Measurements from ENCODE around the gene RASA3.

DNA sequence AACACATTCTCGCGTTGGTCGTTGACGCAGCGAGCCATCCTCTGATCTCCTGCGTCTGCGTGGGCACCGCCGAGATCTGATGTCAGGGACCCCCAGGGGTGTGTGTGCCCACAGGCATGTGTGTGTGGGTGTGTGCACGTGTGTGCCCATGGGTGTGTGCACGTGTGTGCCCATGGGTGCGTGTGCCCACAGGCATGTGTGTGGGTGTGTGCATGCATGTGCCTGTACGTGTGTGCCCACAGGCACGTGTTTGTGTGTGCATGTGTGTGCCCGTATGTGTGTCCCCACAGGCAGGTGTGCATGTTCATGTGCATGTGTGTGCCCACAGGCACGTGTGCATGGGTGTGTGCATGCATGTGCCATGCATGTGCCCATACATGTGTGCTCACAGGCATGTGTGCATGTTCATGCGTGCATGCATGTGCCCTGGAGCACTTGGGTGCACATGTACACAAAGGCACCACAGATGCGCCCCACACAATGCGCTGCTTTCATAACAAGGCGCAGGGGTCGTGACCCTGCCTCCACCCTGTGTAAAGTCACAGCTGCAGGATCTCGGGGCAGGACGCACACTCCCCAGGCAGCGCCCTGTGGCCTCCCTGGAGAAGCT lies 77.5 kb downstream of the RASA3 start:
- no peak for TF ChIP-seq PCBP2 (IDR thresholded peaks at IDR 0.05; ENCODE audit: low read depth, low read length, poor library complexity, severe bottlenecking)
- TF ChIP-seq SMC3 (conservative IDR thresholded peaks at IDR 0.05; ENCODE audit: insufficient read depth, low read depth, low read length): no peak
- no peak for TF ChIP-seq GTF2F1 (IDR thresholded peaks at IDR 0.05; ENCODE audit: low read depth, low read length)
- TF ChIP-seq, protein P1, sequence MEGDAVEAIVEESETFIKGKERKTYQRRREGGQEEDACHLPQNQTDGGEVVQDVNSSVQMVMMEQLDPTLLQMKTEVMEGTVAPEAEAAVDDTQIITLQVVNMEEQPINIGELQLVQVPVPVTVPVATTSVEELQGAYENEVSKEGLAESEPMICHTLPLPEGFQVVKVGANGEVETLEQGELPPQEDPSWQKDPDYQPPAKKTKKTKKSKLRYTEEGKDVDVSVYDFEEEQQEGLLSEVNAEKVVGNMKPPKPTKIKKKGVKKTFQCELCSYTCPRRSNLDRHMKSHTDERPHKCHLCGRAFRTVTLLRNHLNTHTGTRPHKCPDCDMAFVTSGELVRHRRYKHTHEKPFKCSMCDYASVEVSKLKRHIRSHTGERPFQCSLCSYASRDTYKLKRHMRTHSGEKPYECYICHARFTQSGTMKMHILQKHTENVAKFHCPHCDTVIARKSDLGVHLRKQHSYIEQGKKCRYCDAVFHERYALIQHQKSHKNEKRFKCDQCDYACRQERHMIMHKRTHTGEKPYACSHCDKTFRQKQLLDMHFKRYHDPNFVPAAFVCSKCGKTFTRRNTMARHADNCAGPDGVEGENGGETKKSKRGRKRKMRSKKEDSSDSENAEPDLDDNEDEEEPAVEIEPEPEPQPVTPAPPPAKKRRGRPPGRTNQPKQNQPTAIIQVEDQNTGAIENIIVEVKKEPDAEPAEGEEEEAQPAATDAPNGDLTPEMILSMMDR (IDR thresholded peaks at IDR 0.05 in 2 of 3, conservative IDR thresholded peaks at IDR 0.05 in 1 of 3; ENCODE audit: insufficient read depth in 2 of 3, low read depth in 1 of 3, low read length in 3 of 3): no peak
- no peak for TF ChIP-seq NFRKB (IDR thresholded peaks at IDR 0.05; ENCODE audit: low read depth)
- TF ChIP-seq MXI1 (IDR thresholded peaks at IDR 0.05; ENCODE audit: low read depth, low read length): no peak
- no peak for TF ChIP-seq BCL6 (CRISPR knock-in tag; IDR thresholded peaks at IDR 0.05)

Measured in K562 (cell line).